GM18507 (cell line): Measurements from ENCODE around the gene PLEKHO1.
A peak's percentile ranks its signal among the peaks of the same experiment; 100 is the strongest.
"Not testable (repeated sequence)": the region's sequence is repeated elsewhere in the genome, so short reads cannot be mapped to it uniquely, and the experiment has no call there.

Experiments
- DNase-seq: peaks from one replicate; pipeline ENCODE4 v3.0.0; 2011; ENCODE audit warnings: low read depth; ENCODE audit not compliant: insufficient read length; ENCODE audit errors: extremely low spot score
- FAIRE-seq: peaks from 2 replicates; lab custom pipeline; 2011; peaks lifted over from hg19 to GRCh38; lab: Jason Lieb, UNC

Gene PLEKHO1

GRCh38 chr1:150165622-150166612, 16.2 kb downstream of the PLEKHO1 start:
- FAIRE-seq (peak; percentile 59), DNase-seq (no peak)

GRCh38 chr1:150168960-150169601, 19.4 kb downstream of the PLEKHO1 start:
- no peak for DNase-seq
- peak; percentile 78 for FAIRE-seq

GRCh38 chr1:150171801-150172200, 22.1 kb downstream of the PLEKHO1 start:
- no peak for DNase-seq

GRCh38 chr1:150173141-150173585, 23.4 kb downstream of the PLEKHO1 start:
- DNase-seq: no peak
- FAIRE-seq: no peak

More at GRCh38 chr1:150171801-150172200, 22.1 kb downstream of the PLEKHO1 start:
- FAIRE-seq: no peak

- FAIRE-seq (no peak), DNase-seq (no peak)
These were observed 26.9 kb downstream of the PLEKHO1 start for GRCh38 chr1:150176593-150176992.

- DNase-seq: no peak
These were observed 28.8 kb downstream of the PLEKHO1 start for GRCh38 chr1:150178548-150178947.

GRCh38 chr1:150179867-150180266, 30.2 kb downstream of the PLEKHO1 start:
- DNase-seq (no peak), FAIRE-seq (no peak)

More at GRCh38 chr1:150178548-150178947, 28.8 kb downstream of the PLEKHO1 start:
- no peak for FAIRE-seq

- no peak for FAIRE-seq
- no peak for DNase-seq
These were observed 30.8 kb downstream of the PLEKHO1 start for GRCh38 chr1:150180474-150180873.

GRCh38 chr1:150182247-150182646, 32.5 kb downstream of the PLEKHO1 start:
- DNase-seq (no peak), FAIRE-seq (no peak)

GRCh38 chr1:150183061-150183460, 33.3 kb downstream of the PLEKHO1 start:
- DNase-seq: no peak
- no peak for FAIRE-seq

GRCh38 chr1:150185481-150185880, 35.8 kb downstream of the PLEKHO1 start:
- FAIRE-seq: no peak

GRCh38 chr1:150186438-150186788, 36.7 kb downstream of the PLEKHO1 start:
- FAIRE-seq, DNase-seq: not testable (repeated sequence)

More at GRCh38 chr1:150185481-150185880, 35.8 kb downstream of the PLEKHO1 start:
- DNase-seq: no peak

- DNase-seq (no peak), FAIRE-seq (peak; percentile 26)
These were observed 37.3 kb downstream of the PLEKHO1 start for GRCh38 chr1:150186789-150187559.

- DNase-seq (no peak), FAIRE-seq (no peak)
These were observed 37.8 kb downstream of the PLEKHO1 start for GRCh38 chr1:150187560-150187931.

- FAIRE-seq (no peak), DNase-seq (no peak)
These were observed 42.3 kb downstream of the PLEKHO1 start for GRCh38 chr1:150192012-150192411.

- DNase-seq (no peak), FAIRE-seq (no peak)
These were observed 44.8 kb downstream of the PLEKHO1 start for GRCh38 chr1:150194381-150195031.

GRCh38 chr1:150196417-150196816, 46.7 kb downstream of the PLEKHO1 start:
- no peak for FAIRE-seq
- no peak for DNase-seq

- no peak for DNase-seq
- no peak for FAIRE-seq
These were observed 57.7 kb downstream of the PLEKHO1 start for GRCh38 chr1:150207281-150207971.

GRCh38 chr1:150208460-150208859, 58.7 kb downstream of the PLEKHO1 start:
- DNase-seq, FAIRE-seq: not testable (repeated sequence)
